DMS 273 treated with DMSO at 0.1 percent for 48 hours (cell line): ENCODE measurements around the gene NFAM1.

Source experiments
- DNase-seq: peaks from one replicate; lab custom pipeline; 2025; lab: John Stamatoyannopoulos, UW

Gene NFAM1

GRCh38 chr22:42439821-42440674, 7.8 kb upstream of the NFAM1 start:
- DNase-seq = no peak

GRCh38 chr22:42439021-42439567, 6.9 kb upstream of the NFAM1 start:
- DNase-seq = no peak

DNA sequence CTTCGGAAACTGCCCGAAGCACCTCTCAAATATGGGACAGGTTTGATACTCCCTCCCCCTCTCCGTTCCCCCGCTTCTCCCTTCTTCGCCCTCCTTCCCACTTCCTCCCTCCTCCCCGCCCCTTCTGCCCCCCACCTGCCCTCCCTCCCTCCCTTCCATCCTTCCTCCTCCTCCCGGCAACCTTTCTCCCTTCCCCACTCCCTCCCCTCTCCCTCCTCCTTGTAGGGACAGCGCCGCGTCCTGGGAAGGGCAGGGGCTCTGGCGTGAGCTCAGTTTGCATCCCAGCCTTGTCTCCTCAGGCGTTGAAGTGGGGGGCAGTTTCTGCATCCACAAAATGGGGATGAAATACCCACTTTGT, 6.1 kb upstream of the NFAM1 start:
- DNase-seq = no peak

GRCh38 chr22:42437488-42438292, 5.5 kb upstream of the NFAM1 start:
- no peak for DNase-seq

- peak; percentile 61 for DNase-seq
Measured at GRCh38 chr22:42436404-42436803, 4.2 kb upstream of the NFAM1 start.

- no peak for DNase-seq
Measured at GRCh38 chr22:42434748-42435425, 2.7 kb upstream of the NFAM1 start.

GRCh38 chr22:42433754-42434682, 1.8 kb upstream of the NFAM1 start:
- no peak for DNase-seq

GRCh38 chr22:42432818-42433217, 615 bp upstream of the NFAM1 start:
- DNase-seq = no peak

- no peak for DNase-seq
Measured at GRCh38 chr22:42431401-42432019, 693 bp downstream of the NFAM1 start.

DNA sequence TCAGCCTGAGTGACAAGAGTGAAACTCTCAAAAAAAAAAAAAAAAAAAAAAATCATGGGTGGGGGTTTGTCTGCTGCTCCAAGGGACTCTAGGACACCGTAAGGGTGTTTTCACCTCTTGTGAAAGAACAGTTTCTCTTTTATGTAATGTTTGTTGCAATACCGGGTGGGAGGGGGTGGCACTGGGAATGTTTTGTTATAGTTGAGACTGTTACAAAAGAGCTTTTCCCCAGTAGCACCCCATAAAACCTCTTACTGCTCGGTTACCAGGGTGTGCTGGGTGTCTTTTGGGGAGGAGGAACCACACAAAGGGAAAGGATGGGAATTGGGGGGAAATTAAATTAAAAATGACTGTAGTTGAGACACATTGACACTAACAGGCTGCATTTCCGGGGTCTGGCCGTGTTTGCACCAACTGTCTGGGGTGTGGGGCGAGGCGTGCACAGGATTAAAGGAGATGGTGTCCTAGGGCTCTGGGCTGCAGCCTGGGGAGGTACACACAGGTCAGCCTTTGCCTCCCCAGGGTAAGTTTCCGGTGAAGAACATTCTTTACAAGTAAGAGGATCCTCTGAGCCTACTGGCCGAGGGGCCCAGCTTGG, 1.6 kb downstream of the NFAM1 start:
- no peak for DNase-seq

DNA sequence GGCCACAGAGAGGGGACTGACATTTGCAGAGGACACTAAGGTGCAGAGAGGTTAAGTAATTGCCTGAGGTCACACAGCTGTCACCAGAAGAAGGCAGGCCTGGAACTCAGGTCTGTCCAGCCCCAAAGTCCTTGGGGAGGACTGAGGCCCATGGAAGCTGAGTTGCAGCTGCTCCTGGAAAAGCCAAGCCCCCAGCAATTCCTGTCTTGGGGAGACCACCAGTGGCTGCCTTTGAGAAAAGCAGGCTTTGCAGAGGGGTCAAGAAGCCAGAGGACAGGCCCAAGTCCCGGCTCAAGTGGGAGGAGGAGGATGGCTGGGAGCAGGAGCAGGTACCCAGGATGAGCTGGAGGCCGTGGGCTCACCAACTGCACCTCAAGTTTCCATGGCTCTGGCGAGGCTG, 3.4 kb downstream of the NFAM1 start:
- DNase-seq = no peak

GRCh38 chr22:42428025-42428424, 4.2 kb downstream of the NFAM1 start:
- DNase-seq = no peak

DNA sequence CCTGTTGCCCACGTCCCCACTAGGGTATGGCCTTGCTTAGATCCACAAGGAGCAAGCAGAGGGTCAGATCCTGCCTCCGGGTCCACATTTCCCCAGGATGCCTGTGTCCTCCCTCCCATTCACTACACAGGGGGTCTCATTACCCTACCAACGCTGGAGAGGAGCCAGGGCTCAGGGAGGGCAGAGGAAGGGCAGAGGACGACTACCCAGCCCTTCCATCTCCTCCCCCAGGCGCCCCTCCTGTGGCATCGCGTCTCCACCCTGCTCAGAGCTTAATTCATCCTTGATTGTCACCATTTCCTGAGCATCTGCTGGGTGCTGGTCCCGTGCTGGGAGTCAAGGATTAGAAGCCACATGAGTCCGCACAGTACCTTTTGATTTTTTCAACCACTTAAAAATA, 5.0 kb downstream of the NFAM1 start:
- DNase-seq = no peak

DNA sequence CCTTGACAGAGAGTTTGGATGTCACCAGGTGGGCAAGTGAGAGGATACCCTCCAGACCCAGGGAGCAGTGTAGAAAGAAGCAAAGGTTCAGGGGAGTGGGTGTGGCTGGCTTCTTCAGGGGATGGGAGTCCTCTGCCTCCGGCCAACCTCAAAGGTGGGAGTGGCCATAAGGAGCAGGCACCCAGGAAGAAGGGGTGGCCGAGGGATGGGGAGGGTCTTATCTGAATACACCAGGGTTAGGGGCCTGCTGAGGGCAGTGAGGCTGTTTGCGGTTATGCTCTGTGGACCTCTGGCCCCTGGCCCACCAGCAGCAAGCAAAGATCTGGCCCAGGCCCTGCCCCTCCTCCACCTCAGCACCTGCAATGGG, 6.2 kb downstream of the NFAM1 start:
- no peak for DNase-seq

DNA sequence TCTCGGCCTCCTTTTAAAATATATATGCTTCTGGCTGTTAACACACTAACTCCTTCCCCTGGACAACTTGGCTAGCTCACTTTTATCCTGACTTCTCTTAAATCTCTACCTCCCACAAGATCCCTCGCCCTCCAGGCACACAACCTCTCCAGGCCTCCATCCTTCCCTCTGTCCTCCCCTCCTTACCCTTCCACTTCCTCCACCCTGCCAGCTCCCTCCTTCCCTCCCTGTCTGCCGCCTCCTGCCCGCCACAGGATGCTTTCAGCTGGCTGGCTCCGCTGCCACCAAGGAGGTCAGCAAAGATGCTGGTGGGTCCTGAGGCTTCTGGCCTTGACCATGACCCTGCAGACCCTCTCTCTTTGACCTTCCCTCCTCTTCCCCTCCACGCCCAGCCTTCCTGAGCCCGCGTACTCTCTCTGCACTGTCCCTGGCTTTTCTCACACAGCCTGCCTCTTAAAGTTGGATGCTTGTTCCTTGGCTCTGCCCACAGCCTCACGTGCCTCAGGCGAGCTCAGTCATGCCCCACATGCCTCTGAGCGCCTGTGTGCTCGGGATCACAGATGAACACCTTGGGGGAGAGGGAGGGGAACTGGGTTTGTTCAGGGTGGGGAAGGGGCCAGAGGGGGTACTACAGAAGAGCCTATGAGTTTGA, 6.7 kb downstream of the NFAM1 start:
- DNase-seq = no peak

- no peak for DNase-seq
Measured at GRCh38 chr22:42419243-42419881, 12.8 kb downstream of the NFAM1 start.

- no peak for DNase-seq
Measured at GRCh38 chr22:42418811-42419242, 13.4 kb downstream of the NFAM1 start.

- DNase-seq = no peak
Measured at GRCh38 chr22:42417645-42418305, 14.4 kb downstream of the NFAM1 start.

DNA sequence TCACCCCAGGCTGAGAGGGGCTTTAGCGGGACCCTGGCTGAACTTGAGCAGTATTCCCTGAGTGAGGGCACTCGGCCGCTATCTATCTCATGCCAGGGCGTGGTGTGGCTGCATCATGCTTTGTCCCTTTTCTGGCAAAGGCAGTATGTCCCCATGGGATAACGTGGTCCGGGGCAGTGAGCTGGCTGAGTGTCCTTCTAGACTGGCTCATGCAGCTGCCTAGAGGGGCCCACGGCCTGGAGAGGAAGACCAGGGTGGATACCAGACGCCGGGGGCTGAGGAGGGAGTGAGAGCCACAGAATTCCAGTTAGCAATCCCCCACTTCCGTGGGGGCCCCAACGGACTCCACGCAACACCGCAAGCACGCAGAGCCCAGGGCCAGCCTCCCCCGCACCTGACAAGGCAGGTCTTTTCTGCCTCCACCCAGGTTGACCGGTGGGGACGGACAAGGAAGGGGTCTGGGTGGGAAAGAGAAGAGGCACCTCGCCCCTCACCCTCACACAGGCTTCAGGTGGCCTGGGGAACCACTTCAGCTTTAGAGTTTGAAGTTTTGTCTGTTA, 15.5 kb downstream of the NFAM1 start:
- DNase-seq = no peak
